ENCODE measurements around the gene CLEC5A.
"Not testable (repeated sequence)": the region's sequence is repeated elsewhere in the genome, so short reads cannot be mapped to it uniquely, and the experiment has no call there.

The CLEC5A gene

DNA sequence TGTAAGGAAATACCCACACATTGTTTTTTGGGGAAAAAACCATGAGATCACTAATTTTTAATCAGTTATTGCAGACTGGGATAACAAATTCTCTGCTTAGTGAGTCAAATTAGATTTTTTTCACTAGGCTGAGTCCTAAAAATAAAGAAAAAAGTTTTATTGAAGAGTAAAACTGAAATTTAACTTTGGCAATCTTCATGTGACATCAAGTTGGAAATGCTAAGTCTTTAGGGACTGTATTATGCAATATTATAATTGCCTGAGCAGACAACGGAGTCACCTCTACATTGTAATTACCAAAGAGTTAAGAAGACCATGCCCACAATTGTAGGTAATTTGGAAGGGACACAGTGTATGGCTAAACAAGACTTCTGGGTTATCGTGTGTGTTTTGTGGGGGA, 2.2 kb upstream of the CLEC5A start:
- DNase-seq (ENCODE audit: low spot score) = no peak

DNA sequence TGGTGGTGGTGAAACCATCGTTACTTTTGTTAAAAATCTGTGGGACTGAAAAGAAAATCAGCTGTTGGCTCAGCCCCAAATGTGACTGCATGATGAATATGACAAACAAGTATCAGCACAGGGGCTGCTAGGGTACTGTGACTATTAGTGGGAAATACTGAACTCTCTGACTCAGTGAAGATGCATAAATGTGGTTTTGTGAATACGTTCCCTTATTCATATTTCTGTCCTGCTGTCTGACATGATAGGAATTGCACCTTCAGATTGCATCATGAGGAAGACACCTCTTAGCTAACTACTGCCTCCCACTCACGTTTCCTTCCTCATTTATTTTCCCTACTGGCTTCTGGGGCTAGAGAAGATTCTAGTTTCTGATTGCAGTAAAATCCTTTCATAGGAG, 1.4 kb downstream of the CLEC5A start:
- no peak for DNase-seq (ENCODE audit: low spot score)

DNA sequence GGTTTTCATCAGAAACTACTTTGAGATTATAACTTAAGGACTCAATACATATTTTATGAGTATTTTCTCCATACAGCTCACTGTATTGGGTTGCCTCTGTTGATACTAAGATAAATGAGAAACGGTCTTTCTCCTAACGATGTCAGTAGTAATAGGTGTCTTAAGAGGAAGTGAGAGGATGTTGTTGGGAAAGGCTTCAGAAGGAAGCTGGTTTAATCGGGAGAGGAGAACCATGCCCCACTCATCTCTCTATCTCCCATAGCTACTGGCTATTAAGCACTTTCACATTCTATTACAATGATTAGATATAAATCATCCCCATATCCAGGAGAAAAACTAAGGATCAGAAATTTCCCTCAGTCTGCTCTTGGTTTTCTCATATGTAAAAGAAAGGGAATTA, 2.0 kb downstream of the CLEC5A start:
- no peak for DNase-seq (ENCODE audit: low spot score)

DNA sequence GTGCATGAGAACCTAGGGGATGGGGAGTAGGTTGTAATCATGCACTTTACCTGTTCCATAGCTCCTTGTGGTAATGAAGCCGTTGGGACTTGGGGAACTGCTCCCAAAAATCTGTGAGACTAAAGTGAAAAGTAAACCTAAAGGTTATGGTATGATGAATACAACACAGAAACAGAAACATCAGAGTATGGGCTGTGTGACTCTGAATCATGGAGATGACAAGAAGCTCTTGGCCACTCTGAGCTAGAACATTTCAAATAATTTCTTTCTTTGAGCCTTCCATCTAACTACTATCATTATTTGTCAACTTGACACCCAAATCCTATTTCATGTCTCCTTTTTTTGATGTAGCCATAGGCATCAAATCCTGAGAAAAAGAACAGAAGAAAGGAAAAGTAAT, 2.9 kb downstream of the CLEC5A start:
- no peak for DNase-seq (ENCODE audit: low spot score)

DNA sequence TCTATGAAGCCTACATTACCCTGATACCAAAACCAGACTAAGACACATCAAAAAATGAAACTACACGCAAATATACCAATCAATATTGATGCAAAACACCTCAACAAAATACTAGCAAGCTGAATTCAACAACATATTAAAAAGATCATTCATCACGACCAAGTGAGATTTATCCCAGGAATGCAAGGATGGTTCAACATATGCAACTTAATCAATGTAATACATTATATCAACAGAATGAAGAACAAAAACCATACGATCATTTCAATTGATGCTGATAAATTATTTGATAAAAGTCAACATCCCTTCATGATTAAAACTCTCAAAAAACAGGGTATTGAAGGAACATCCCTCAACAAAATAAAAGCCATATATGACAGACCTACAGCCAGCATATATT, 5.7 kb downstream of the CLEC5A start:
- no peak for DNase-seq (ENCODE audit: low spot score)

DNA sequence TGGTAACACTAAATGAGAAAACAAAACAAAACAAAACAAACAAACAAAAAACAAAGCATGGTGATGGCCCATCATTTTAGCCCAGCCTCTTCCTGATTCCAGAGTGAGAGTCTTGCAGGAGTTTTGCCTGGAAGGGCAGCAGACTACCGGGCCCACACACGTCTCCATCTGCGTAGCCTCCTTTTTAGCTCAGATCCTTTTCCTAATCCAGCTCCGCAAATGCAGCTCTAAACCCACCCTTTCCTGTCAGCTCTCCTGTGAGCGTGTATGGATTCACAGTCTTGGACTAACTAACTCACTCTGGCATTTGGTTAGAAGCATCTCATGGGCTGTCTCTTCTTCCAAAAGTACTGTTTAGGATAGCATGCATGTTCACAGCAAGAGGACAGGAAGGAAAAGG, 16.6 kb downstream of the CLEC5A start:
- no peak for DNase-seq (ENCODE audit: low spot score)

DNA sequence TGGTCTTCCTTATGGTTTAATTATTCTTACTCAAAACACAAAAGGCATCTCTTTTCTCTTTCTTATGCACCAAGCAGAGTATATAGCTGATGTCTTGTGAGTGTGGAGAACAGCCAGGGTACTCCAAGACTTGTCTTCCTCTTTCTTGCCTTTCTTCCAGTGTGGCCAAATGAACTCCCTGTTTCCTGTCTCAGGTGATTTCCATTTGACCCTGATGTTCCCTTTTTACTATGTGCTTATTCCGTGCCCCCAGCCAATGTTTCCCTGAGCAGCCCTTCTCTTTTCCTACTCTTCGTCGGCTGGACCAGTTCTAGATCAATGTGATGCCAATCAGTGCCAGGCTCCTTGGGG, 18.0 kb downstream of the CLEC5A start:
- no peak for DNase-seq (ENCODE audit: low spot score)

DNA sequence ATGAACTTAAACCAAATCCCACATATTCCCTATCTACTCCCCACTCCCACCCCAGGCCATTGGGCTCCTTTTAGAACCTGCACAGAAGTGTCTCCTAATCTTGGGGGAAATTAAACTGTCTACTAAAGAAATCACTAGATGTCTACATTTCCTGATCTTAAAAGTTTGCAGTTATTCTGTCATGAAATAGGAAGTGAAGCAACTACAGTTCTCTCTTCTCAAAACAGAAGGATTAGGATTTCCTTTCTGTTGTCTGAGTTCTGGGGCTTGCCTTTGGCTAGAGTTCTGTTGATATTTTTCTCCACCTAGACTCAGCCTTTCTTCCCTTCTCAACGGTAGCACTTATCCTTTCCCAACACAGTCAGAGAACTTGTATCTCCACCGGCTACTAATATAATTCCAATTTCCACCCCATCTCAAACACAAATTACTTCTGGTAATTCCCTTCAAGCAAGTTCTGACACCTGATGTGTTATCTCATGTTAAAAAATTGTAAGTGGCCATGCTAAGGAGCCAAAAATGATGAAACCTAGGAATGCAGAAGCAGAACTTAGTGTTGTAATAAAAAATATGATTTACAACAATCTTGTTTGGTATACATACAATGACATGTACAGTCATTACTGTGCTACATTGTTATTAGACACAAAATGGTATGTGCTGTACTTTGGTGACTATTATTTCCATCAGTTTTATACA, 18.5 kb downstream of the CLEC5A start:
- no peak for DNase-seq (ENCODE audit: low spot score)

DNA sequence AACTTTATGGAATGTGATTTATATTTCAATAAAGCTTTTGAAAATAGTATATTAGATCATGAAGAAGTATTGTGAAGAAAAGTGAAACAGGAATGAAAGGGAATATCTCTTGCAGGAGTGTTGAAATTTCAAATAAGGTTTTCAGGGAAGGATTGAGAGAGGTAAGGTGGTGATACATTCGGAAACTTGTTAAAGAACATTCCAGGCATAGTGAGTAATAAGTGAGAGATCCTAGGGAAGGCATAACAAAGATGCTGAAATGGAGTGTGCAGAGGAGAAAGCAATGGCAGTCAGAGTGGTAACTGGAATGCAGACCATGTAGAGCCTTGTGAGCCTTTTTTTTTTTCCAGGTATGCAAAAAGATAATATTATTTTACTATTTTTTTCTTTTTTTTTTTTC, 26.5 kb downstream of the CLEC5A start:
- DNase-seq (ENCODE audit: low spot score) = no peak

DNA sequence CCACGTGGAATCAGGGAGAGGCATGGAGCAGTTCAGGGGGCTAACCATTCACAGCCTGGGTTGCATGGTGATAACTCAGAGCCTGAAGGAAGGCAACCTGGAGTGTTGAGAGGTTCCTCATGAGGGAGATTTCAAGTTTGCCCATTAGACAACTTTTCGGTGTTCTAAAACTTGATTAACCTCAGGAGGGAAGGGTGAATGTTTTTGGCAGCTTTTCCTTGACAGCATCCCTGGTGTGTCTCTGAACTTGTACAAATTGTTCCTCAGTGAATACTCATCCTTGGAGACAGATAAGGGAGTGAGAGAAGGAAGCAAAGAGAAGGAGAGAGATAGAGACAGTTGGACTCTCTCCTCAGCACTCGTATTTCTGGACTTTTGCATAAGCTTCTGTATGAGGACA, 30.7 kb downstream of the CLEC5A start, which contains the start of gene OR9A4:
OR9A4 (plus strand) TSS at position 301 of the 400 bp plus-strand sequence. CDS start 2,477 bp downstream, outside the sequence.
- no peak for DNase-seq (ENCODE audit: low spot score)

DNA sequence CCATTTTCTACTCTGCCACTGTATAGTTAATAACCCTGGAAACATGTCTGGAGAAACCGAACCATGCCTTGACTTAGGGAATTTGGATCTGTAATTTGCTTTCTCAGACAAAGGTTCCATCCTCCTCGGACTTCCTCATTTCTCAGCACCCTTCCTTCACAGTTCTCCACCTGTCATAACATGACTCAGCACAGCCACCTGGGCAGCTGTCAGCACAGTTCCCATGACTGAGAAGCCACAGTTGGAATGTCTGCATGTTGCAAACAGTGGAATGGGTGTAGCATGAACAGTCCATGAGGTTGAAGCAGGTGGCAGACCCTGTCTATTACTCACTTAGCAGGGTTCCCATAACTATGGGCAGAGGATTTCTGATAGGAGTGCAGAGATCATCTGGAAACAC, 31.2 kb downstream of the CLEC5A start:
- no peak for DNase-seq (ENCODE audit: low spot score)

DNA sequence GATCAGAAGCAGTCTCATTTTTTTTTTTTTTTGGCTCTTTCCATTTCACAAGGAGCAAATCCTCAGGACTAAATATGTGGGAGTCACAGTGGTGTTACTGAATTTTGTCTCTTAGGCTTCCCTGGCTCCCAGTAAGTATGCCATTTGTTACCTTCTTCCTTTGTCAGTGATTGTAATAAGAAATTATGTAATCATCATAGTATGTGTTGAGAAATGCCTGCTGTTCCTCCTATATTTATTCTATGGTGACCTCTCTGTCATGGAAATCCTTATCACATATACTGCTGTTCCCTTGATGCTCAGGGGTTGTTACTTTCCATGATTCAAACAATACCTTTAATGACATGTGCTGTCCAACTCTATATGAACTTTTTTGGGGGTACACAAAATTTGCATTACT, 35.4 kb downstream of the CLEC5A start:
- DNase-seq (ENCODE audit: low spot score) = no peak

DNA sequence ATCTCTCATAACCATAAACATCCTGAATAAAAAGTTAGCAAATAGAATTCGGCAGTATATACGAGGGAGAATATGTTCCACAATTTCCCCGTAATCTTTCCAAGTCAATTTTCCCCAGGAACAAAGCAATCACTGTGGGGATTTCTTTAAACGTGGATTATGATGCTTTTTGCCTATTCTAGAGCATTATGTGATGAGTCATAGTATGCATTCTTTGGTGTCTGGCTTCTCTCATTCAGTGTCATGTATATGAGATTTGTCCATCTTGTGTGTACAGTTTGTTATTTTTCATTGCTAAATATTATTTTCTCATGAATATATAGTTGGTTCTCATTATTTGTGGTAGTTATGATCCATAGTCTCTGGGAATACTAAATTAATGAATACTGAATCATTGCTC, 40.5 kb downstream of the CLEC5A start:
- no peak for DNase-seq (ENCODE audit: low spot score)

DNA sequence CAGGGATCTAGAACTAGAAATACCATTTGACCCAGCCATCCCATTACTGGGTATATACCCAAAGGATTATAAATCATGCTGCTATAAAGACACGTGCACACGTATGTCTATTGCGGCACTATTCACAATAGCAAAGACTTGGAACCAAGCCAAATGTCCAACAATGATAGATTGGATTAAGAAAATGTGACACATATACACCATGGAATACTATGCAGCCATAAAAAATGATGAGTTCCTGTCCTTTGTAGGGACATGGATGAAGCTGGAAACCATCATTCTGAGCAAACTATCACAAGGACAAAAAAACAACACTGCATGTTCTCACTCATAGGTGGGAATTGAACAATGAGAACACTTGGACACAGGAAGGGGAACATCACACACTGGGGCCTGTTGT, 47.4 kb downstream of the CLEC5A start:
- not testable (repeated sequence) for DNase-seq (ENCODE audit: low spot score)

DNA sequence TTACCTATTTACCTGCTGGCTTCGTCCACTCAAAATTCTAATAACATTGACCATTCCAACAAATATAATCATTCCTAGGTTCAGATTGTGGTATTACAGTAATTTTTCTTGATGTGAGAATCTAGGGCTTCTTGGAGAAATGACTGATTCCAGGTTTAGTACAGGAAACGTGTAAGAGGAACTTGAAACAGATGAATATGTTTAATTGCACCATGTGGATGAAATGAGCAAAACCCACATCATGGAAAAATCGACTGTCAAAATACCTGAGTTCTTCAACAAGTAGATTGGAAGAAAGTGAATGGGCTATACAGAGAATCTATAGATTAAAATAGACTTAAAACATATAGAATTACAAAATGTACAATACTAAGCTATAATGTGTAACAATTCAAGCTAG, 55.4 kb downstream of the CLEC5A start:
- DNase-seq (ENCODE audit: low spot score) = no peak

DNA sequence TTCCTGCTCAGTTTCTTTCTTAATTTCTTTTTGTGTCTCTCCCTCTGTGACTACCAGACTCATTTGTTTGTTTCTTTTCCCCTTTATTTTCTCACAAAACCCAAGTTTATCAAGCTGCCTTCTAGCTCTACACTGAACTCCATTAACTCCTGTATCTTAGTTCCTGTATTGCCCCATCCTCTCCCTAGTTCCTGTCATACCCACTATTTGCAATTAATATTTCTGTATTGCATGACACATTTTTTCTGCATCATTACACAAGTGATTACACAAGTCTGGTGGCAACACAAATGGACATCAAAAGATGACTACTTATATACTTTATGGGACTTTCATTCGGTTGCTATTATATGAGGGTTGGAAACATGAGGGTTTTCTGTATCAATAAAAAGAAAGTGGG, 57.5 kb downstream of the CLEC5A start:
- DNase-seq (ENCODE audit: low spot score) = no peak

DNA sequence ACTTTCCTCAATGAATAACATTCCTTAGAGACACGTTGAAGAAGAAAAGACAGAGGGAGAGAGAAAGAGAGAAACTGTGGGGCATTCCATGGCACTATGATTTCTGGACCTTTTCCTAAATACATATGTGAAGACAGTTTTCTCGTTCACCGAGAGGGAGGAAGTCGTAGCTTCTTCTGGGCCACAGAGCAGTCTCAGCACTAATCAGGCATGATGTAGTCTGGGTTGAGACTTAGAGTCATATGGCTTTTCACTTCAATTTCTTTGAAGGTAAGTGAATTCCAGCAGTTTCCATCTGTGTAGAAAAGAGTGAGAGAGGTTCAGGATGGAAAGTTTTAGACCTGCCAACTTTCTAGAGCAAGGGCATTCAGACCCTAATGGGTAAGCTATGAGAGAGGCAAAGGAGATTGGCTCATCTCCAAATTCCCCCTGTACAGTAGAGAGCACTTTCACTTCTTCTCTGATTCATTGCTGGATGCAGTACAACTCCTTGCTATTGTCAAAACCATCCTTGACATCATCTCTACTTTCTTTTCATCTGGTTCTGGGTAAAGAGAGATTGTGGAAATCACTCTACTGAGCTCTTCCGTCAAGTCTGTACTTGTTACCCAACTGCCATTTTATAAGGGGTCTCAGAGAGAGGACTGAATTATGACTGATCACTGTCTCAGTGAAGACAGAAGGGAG, 62.1 kb downstream of the CLEC5A start:
- DNase-seq (ENCODE audit: low spot score) = no peak

DNA sequence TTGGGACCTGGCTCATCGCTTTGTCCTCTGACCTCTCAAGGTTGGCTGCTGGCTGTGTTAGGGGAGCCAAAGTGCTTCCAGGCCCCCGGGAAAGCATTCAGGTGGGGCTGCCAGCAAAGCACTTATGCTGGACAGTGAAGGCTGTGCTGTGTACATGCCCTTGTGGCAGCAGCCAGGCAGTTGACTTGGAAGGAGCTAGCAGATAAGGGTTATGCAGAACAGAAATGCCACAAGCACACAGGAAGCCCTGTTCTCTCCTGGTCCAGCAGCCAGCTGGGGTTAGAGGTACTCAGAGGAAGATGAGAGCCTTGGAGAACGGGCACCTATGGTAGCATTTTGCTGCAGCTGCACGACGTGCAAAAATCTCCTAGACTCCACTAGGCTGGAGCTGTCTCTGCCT, 65.8 kb downstream of the CLEC5A start:
- DNase-seq (ENCODE audit: low spot score) = no peak

DNA sequence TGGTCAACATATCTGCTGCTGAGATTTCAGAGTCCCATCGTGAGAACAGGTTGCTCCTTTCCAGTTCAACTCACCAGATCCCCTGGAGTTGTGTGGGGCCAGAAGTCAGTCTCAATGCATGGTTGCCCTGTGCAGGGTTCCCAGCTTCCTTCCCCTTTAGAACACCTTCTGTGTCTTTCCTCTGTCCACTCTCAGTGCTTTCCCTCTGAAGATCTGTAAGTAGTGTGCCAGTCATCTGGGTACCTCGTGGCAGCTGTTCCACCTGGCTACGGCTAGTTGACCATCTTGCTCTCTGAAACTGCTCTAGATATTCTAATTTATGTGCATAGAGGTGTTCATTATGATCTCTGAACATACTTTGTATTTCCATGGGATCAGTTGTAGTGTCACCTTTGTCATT, 69.4 kb downstream of the CLEC5A start:
- DNase-seq (ENCODE audit: low spot score) = no peak
